ENCODE data around the gene MAP2K7.

The MAP2K7 gene

GRCh38 chr19:7962644-7963268 lies 59.1 kb downstream of the MAP2K7 start:
- Histone ChIP-seq H3K9ac (ENCODE audit: low read length) (no peak overlapping the region), H3K9me3 (ENCODE audit: control insufficient read depth, insufficient read depth, low read depth, low read length) (no peaks in the 10 kb centered on the region), H3K4me1 (ENCODE audit: control insufficient read depth, insufficient read depth, low read length) (no peaks in the 10 kb centered on the region), H3K27ac (ENCODE audit: low read depth, low read length) (no peak overlapping the region), H3K4me3 (ENCODE audit: low read depth, low read length) (no peak overlapping the region), H3K27me3 (ENCODE audit: control insufficient read depth, insufficient read depth, low read length) (no peaks in the 10 kb centered on the region), H3K36me3 (ENCODE audit: control insufficient read depth, insufficient read depth, low read length) (peaks cover 96% of the 10 kb centered on the region)

- no peak overlapping the region for H3K27ac ChIP-seq (ENCODE audit: low read depth, low read length)
These were observed 59.9 kb downstream of the MAP2K7 start for GRCh38 chr19:7963566-7963965.

More at GRCh38 chr19:7963566-7963965, 59.9 kb downstream of the MAP2K7 start:
- H3K36me3 ChIP-seq (ENCODE audit: control insufficient read depth, insufficient read depth, low read length), result peaks cover 96% of the 10 kb centered on the region
- H3K27me3 ChIP-seq (ENCODE audit: control insufficient read depth, insufficient read depth, low read length), result no peaks in the 10 kb centered on the region
- no peak overlapping the region for H3K9ac ChIP-seq (ENCODE audit: low read length)
- H3K4me3 ChIP-seq (ENCODE audit: low read depth, low read length), result no peak overlapping the region
- H3K9me3 ChIP-seq (ENCODE audit: control insufficient read depth, insufficient read depth, low read depth, low read length), result no peaks in the 10 kb centered on the region
- H3K4me1 ChIP-seq (ENCODE audit: control insufficient read depth, insufficient read depth, low read length), result no peaks in the 10 kb centered on the region
